ENCODE data around the gene TCEAL8.

GRCh38 chrX:103211012-103211715, 43.8 kb downstream of the TCEAL8 start:
- TF ChIP-seq ATF6 (CRISPR knock-in tag; IDR thresholded peaks at IDR 0.05) (no peak), FOXP1 (CRISPR knock-in tag; IDR thresholded peaks at IDR 0.05; ENCODE audit: borderline replicate concordance) (no peak), PRRX2 (CRISPR knock-in tag; IDR thresholded peaks at IDR 0.05) (no peak)
